Islet of Langerhans (tissue), 1 donor: ENCODE measurements around the gene KCNMB2.
A peak's percentile ranks its signal among the peaks of the same experiment; 100 is the strongest.
"Not testable (repeated sequence)": the region's sequence is repeated elsewhere in the genome, so short reads cannot be mapped to it uniquely, and the experiment has no call there.

Experiments used
- FAIRE-seq: peaks from one replicate; lab custom pipeline; 2011; peaks lifted over from hg19 to GRCh38; lab: Jason Lieb, UNC

KCNMB2 gene

GRCh38 chr3:178706411-178706810 is 170.2 kb downstream of the KCNMB2 start:
- FAIRE-seq = no peak

DNA sequence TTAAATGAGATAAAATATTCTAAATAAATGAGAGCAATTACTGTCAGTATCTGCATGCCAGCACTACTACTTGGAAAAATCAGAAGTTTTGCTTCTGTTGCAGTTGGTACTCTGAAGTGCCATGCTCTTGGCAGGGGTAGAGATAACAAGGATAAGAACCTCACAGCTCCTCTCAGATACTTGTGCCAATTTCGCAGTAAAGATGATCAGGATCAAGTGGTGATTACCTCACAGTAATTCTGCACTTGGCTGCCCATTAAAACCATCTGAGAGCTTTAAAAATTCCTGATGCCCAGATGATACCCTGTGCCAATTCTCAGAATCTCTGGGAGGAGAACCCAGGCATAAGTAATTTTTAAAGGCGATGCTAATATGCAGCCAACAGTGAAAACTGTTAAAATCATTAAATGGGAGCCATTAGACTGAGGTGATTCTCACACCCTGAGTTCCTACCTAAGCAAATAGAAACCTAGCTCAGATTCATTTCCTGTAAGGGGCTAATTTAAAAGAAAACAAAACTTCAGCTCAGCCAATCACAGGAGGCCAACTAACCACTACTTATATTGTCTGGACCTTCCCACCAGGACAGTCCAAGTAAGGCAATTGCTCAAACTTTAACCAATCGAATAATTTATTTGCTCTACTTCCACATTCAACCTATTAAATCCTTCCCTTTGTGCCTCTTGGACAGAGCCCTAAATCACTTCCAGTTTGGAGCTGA is 171.2 kb downstream of the KCNMB2 start:
- peak; percentile 97 for FAIRE-seq

DNA sequence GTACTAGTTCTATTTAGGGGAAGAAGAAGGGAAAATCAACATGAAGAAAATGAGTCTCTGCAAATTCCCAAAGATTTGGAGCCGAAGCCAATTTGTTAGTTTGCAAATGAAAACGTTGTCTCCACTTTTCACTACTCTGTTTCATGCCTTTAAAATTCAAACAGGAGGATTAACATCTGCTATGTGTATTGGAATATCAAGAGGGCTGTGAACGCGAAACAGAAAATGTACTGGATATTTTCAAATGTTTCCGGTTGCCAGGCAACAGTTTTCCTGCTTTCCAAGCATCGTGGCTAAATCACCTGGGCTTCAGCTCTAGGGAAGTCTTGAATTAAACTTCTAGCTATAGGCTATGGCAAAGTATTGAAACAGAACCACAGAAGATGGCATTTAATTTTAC is 172.8 kb downstream of the KCNMB2 start:
- peak; percentile 65 for FAIRE-seq

- no peak for FAIRE-seq
These were observed 175.5 kb downstream of the KCNMB2 start for GRCh38 chr3:178711753-178712152.

GRCh38 chr3:178712247-178712646 is 176.0 kb downstream of the KCNMB2 start:
- peak; percentile 91 for FAIRE-seq

DNA sequence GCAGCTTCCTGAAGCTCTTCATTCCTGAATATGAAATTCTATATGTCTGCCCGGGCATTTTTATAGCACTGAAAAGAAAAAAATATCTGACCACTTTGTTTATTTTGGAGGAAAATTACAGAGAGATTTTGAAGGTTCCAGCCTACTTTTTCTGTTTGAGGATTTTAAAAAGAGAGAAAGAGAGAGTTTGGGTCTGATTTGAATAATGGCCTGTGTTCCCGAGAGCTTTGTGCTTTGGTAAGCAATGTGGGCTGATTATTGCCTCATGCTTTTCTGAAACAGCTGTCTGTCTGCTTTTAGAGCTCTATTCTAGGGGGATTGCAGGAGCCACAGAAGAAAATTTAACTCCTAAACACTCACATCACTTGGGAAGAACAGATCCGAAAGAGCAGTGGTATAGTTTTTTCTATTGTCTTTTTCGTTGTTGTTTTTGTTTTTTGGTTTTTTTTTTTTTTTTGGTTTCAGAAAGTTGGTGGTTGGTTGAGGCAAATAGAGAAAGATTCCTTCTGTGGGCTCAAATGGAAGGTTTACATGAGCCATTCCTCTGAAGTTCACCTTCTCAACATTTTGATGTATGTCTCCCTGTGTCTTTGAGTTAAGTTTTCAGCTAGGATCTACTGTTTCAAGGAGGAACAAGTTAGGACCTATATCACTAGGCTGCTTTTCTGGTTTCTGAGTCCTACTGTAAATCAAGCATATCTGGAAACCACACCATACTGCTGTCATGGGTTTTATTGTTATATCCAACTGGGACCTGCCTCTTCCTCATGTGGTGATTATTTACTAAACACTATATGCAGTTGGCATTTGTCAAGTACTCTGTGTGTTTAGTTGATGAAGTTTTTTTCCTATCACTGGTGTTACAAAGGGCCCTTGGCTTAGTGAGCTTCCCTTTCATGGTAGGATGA is 178.9 kb downstream of the KCNMB2 start:
- FAIRE-seq = no peak

GRCh38 chr3:178718995-178719635 is 182.9 kb downstream of the KCNMB2 start:
- no peak for FAIRE-seq

GRCh38 chr3:178732824-178733223 is 196.6 kb downstream of the KCNMB2 start:
- FAIRE-seq = no peak

GRCh38 chr3:178735032-178735674 is 198.9 kb downstream of the KCNMB2 start:
- no peak for FAIRE-seq

DNA sequence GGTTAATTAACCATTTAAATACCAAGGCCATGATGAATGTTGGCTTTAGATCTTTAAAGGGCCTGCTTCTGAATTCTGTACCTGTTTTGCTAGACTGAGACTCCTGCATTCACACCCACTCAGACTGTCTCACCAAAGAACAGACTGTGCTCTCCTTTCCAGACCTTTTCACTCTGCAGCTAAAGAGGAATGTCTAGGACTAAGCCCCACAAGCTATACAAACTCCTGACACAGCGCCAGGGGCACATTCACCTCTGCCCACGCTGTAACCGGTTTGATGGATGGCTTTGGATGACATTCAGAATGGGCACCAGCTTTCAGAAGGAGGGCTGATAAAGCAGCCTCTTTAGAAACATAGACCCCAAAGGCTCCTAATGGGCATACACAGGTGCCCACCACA is 200.1 kb downstream of the KCNMB2 start:
- no peak for FAIRE-seq

- FAIRE-seq = no peak
These were observed 203.5 kb downstream of the KCNMB2 start for GRCh38 chr3:178739720-178740119.

DNA sequence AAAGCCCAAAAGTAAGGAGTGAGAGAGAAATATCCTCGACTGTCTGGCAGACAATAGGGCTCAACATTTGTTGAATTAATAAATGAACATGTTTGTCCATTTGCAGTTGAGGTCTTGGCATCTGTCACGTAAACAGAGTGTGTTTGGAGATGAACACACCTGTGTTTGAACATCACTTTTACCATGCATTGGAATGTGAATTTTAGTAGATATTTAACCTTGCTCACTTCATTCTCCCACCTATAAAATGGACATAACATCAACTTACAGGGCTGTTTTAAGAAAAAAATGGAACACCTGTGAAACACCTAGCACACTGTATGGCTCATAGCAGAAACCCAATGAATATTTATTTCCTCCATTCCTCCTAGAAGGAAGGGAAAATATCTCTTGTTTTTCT is 204.8 kb downstream of the KCNMB2 start:
- no peak for FAIRE-seq

GRCh38 chr3:178743297-178743696 is 207.1 kb downstream of the KCNMB2 start:
- no peak for FAIRE-seq

- FAIRE-seq = not testable (repeated sequence)
These were observed 209.8 kb downstream of the KCNMB2 start for GRCh38 chr3:178745861-178746655.

GRCh38 chr3:178748874-178749273 is 212.6 kb downstream of the KCNMB2 start:
- FAIRE-seq = no peak

DNA sequence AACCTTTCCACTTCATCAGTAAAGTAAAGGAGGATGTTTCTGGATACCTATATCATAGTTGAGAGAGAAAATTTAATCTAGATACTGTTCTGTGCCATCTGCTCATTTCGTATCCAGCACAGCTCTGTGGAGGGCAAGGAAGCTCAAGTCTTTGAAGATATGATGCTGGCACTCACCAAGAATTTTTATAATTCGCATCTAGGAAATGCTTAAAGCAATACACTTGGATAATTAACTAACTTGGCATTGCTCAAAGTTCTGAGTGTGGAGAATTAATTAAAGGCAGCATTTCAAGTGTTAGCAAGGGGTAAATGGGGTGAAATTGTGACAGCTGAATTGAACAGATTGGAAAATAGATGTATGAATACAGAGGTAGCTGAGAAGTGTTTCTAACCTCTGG is 213.2 kb downstream of the KCNMB2 start:
- no peak for FAIRE-seq

GRCh38 chr3:178750639-178751300 is 214.5 kb downstream of the KCNMB2 start:
- no peak for FAIRE-seq

DNA sequence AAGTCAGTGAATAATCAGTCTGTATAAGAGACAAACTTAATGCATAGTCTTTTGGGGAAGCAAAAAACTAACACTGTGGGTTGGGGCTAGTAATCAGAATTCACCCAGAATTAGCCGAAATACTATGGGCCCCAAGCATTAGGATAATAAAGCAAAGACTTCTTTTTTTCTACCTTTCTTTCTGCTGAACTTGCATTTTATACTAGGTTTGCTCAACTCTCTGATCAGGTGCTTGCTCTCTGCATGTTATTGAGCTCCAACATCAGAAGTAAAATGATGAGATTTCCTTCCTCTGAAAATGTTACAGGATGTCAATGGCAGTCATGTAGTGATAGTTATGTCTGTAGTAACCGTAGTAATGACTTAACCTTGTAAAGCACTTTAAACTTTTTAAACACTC is 216.6 kb downstream of the KCNMB2 start:
- no peak for FAIRE-seq

DNA sequence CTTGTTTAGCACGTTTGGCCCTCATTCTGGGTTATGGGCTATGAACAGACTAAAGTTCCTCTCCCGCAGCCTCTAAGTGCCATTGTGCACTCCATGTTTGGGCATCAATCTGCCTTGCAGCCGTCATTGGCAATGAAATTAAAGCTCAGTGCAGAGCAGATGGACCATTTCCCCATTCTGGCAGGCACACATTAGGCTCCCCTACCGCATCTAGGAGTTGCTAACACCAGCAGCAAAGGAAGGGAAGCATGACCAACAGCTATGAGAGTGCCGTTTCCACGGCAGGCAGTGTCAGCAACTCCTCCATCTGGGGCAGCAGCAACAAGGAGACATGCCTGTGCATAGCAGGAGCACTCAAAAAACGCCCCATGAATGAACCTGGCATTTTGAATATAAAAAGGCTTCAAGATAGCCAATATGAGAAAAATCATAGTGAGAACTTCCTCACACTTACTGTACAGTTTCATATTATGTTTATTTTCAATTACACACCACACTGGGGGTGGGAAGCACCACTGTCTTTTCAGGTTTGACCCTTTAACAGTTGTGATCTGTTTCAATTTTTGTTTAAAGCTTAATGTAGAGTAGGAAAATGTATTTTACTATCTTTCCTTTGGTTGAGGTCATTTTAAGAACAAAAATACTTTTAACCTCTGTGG is 218.7 kb downstream of the KCNMB2 start:
- no peak for FAIRE-seq

DNA sequence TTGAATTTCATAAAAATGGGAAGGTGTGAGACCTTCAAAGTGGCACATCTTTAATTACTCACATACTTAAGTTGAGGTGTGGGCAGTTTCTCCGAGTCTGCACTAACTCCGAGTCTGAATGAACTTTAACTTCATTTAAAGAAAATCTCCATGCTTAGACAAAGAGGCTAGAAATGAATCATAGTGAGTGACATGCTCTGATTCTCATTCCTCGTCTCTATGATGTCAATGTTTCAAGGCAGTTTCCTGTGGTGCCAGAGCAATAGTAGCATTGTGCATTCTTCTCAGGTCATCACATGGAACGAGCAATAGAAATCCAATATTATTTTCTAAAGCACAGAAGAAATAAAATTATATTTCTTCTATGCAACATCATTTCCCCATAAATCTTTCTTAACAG is 224.8 kb downstream of the KCNMB2 start:
- FAIRE-seq = no peak

- no peak for FAIRE-seq
These were observed 225.2 kb downstream of the KCNMB2 start for GRCh38 chr3:178761461-178761860.
